ENCODE measurements around the gene SWI5. TPM values are rescaled to one million over a fixed set of nuclear protein-coding genes. Genes with fewer than 3 reads are reported as not detected.

The SWI5 gene
- total RNA-seq, 4 donors from 2014 or later = 15.2 to 28.2 (median 17.5) TPM

DNA sequence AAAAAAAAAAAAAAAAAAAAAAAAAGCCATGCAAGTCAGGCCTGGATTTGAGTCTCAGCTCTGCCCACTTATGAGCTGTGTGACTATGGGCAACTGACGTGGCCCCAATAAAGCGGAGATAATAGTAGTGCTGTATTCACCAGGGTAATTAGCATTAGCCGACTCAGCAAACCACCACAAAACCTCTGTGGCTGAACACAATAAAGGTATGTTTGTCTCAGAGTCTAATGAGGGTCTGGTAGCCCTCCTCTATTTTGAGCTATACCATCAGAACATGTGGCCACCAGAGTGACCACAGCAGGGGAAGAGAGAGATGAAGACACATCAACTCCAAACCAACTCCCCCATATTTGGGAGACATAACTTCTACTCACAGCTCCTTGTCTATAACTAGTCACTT is 15.9 kb downstream of the SWI5 start:
- no peak for TF ChIP-seq POLR2A (IDR thresholded peaks at IDR 0.05)
- TF ChIP-seq, protein P1, sequence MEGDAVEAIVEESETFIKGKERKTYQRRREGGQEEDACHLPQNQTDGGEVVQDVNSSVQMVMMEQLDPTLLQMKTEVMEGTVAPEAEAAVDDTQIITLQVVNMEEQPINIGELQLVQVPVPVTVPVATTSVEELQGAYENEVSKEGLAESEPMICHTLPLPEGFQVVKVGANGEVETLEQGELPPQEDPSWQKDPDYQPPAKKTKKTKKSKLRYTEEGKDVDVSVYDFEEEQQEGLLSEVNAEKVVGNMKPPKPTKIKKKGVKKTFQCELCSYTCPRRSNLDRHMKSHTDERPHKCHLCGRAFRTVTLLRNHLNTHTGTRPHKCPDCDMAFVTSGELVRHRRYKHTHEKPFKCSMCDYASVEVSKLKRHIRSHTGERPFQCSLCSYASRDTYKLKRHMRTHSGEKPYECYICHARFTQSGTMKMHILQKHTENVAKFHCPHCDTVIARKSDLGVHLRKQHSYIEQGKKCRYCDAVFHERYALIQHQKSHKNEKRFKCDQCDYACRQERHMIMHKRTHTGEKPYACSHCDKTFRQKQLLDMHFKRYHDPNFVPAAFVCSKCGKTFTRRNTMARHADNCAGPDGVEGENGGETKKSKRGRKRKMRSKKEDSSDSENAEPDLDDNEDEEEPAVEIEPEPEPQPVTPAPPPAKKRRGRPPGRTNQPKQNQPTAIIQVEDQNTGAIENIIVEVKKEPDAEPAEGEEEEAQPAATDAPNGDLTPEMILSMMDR (IDR thresholded peaks at IDR 0.05) = no peak
- Histone ChIP-seq H3K36me3 (peaks cover 0 to 30% (median 9%) of the 10 kb centered on the region in 3 donors), H3K27me3 (no peaks in the 10 kb centered on the region), H3K27ac (no peak overlapping the region), H3K9me3 (no peaks in the 10 kb centered on the region), H3K4me1 (peaks cover 0 to 16% (median 6%) of the 10 kb centered on the region in 3 donors), H3K4me3 (no peak overlapping the region)
- no peak for DNase-seq
- intact Hi-C loops (cut with DNase I) = loop anchor here (5.0 kb wide), 1 partner anchor 50 kb away; the partner anchor contains the start of gene SLC27A4
- 82 to 85% methylated on average over 3 of the region's 3 CpGs for WGBS, 2 donors

DNA sequence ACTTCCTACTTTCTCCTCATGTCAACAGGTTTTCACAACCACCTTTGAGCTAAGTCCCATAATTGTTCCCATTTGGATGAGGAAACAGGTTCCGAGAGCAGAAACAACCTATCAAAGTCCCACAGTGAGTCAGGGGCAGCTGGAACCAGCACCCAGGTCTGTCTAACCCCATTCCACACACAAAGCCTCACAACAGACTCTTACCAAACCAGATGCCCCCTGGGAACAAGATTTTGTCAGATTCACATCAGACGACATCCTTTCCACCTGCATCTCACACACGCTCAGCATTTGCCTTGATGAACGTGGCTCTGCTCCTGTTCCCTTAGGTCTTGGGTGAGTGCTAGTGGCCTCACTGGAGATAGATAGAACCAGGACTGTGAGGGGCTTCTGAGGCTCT is 17.0 kb downstream of the SWI5 start:
- WGBS, 2 donors = 61 to 66% methylated on average over 2 to 4 of the region's 4 CpGs
- no peaks in the 10 kb centered on the region for H3K9me3 ChIP-seq
- peaks cover 0 to 22% (median 4%) of the 10 kb centered on the region in 3 donors for H3K36me3 ChIP-seq
- H3K4me1 ChIP-seq = peaks cover 0 to 17% (median 6%) of the 10 kb centered on the region in 3 donors
- H3K27me3 ChIP-seq = no peaks in the 10 kb centered on the region
- intact Hi-C loops (cut with DNase I) = loop anchor here (5.0 kb wide), 1 partner anchor 49 kb away; the partner anchor contains the start of gene SLC27A4
- no peak overlapping the region for H3K4me3 ChIP-seq
- no peak for DNase-seq
- TF ChIP-seq POLR2A (IDR thresholded peaks at IDR 0.05) = no peak
- TF ChIP-seq, protein P1 (IDR thresholded peaks at IDR 0.05) = no peak
- no peak overlapping the region for H3K27ac ChIP-seq

DNA sequence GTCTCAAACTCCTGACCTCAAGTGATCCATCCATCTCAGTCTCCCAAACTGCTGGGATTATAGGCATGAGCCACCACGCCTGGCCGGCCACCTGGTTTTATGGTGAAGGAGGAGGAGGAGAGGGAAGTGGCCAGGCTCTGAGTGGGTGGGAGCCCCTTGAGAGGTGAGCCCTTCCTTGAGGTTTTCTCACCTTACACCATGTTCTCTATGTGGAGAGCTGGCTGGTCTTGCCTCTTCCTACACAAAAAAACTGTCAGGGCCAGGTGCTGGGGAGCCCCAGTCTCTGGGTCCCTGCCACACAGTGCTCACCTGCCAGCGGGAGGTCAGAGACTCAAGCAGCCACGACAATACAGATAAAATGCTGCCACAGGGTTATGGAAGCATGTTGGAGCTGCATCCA is 18.1 kb downstream of the SWI5 start:
- no peaks in the 10 kb centered on the region for H3K9me3 ChIP-seq
- H3K27me3 ChIP-seq = no peaks in the 10 kb centered on the region
- H3K4me1 ChIP-seq = peaks cover 0 to 27% (median 9%) of the 10 kb centered on the region in 3 donors
- no peak overlapping the region for H3K4me3 ChIP-seq
- DNase-seq = no peak
- peaks cover 0 to 12% (median 0%) of the 10 kb centered on the region in 3 donors for H3K36me3 ChIP-seq
- WGBS, 2 donors = 100% methylated on average over 1 of the region's 4 CpGs; no CpG with 5 or more reads in 1 of the 2 donors
- intact Hi-C loops (cut with DNase I) = loop anchor here (5.0 kb wide), 1 partner anchor 48 kb away; the partner anchor contains the start of gene SLC27A4
- no peak for TF ChIP-seq POLR2A (IDR thresholded peaks at IDR 0.05)
- TF ChIP-seq, protein P1 (IDR thresholded peaks at IDR 0.05) = no peak
- no peak overlapping the region for H3K27ac ChIP-seq

DNA sequence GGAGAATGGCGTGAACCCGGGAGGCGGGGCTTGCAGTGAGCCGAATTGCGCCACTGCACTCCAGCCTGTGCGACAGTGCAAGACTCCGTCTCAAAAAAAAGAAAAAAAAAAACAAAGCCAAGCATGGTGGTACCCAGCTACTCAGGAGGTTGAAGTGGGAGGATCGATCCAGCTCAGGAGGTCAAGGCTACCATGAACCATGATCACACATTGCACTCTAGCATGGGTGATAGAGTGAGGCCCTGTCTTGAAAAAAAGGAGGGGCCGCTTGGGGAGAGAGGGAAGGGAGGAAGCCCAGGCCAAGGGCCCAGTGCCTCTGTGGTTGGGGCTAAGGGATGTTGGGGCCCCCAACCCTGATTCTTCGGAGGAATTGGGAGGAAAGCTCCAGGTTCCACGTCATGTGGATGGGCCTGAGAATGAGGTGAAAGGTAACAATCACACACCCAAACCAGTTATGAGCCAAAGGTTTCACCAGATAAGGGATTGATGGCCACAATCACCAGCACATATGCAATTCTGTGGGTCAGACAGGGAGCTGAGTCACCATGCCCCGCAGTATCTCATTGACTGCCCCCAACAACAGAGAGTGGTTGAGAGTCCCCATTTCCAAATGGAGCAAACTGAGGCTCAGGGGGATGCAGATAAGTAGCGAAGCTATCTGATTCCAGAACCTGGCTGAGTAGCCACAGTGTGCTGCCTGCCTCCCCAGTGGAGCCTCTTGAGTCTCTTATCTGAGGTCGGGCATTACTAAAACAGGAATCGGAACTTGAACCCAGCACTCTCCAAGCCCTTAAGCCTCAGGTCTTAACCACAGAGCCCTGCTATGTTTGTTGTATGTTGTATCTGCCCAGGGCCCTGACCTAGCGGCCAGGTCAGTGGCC is 20.5 kb downstream of the SWI5 start:
- intact Hi-C loops (cut with DNase I) = no loop called here

More for the DNA sequence above, 20.5 kb downstream of the SWI5 start:
- Histone ChIP-seq H3K36me3 (peaks cover 0 to 4% (median 0%) of the 10 kb centered on the region in 3 donors), H3K27me3 (no peaks in the 10 kb centered on the region), H3K4me1 (peaks cover 0 to 31% (median 11%) of the 10 kb centered on the region in 3 donors), H3K27ac (peak overlapping the region in 1 of 4 donors; percentile 3), H3K9me3 (no peaks in the 10 kb centered on the region), H3K4me3 (no peak overlapping the region)
- 83 to 86% methylated on average over 5 to 13 of the region's 16 CpGs for WGBS, 2 donors
- TF ChIP-seq, protein P1 (IDR thresholded peaks at IDR 0.05) = no peak
- no peak for TF ChIP-seq POLR2A (IDR thresholded peaks at IDR 0.05)
- DNase-seq = no peak
